HepG2 (cell line): ENCODE data around the gene CREG2. TPM values are rescaled to one million over a fixed set of nuclear protein-coding genes. Genes with fewer than 3 reads are reported as not detected.

Source experiments
- microRNA-seq: library from miRNA; unstranded; fragments of <30 nt; microRNA quantifications from one replicate; pipeline ENCODE4, GENCODE V29; 2020
- polyA plus RNA-seq, 8 experiments: library from polyadenylated mRNA; depleted of rRNA in 3 of 8; stranded (reverse) in 7 of 8; unstranded in 1 of 8; fragments of >200 nt; fragmentation: Illumina TruSeq in 4 of 8; extraction: Trizol in 4 of 8; gene quantifications; 2 replicates each; pipeline versions ENCODE4 v1.2.1 to v1.2.3, GENCODE V29; 2011 to 2016; ENCODE audit warnings: low read depth in 4 of 8, missing spikeins in 1 of 8, mixed read lengths in 1 of 8; ENCODE audit not compliant: insufficient read depth in 1 of 8
- small RNA-seq, 3 experiments: library from RNA; depleted of rRNA; stranded (forward); fragments of <200 nt; gene quantifications; one replicate each; pipeline ENCODE3, GENCODE V24; 2012; ENCODE audit warnings: low read depth in 2 of 3, low replicate concordance in 1 of 3; ENCODE audit not compliant: insufficient read length in 3 of 3, insufficient read depth in 2 of 3
- total RNA-seq, 5 experiments: library from RNA; depleted of rRNA; stranded (reverse); fragments of >200 nt; fragmentation: Illumina TruSeq; extraction: Trizol; gene quantifications; 2 replicates each; pipeline ENCODE4 v1.2.3, GENCODE V29; 2016; ENCODE audit warnings: low read depth in 1 of 5

The CREG2 gene
- total and polyA plus RNA-seq, 2 of the 13 experiments (the other 11 are each of a cell fraction or from before 2014, with no cell fraction given): 0.18 to 0.26 TPM

Small RNAs within 50 kb of the gene (microRNA-seq; reads per million reads assigned to microRNA genes)
- 2.4 reads per million, percentile 13 among the genes with 10 or more reads in this experiment for gene MIR5696

Small RNAs within 50 kb of the gene (small RNA-seq; reads per million reads assigned to genes)
- 0 to 17.4 (median 5.5) reads per million in 3 experiments for gene MIR5696

Other genes with a start within 250 kb of the CREG2 start
- 24.6 and 45.1 TPM in 2 replicates for gene TBC1D8, start 236.1 kb downstream of the CREG2 start, total RNA-seq (2016; rRNA removed; fragmentation: Illumina TruSeq; extraction: Trizol)
- 95.4 and 109 TPM in 2 replicates for gene TBC1D8, start 236.1 kb downstream of the CREG2 start, polyA plus RNA-seq (2011; rRNA removed)
- gene CNOT11, start 134.6 kb downstream of the CREG2 start, total RNA-seq (2016; rRNA removed; fragmentation: Illumina TruSeq; extraction: Trizol): 100 and 114 TPM in 2 replicates
- gene CNOT11, start 134.6 kb downstream of the CREG2 start, polyA plus RNA-seq (2011; rRNA removed): 202 and 209 TPM in 2 replicates
- gene RNF149, start 78.8 kb downstream of the CREG2 start, total RNA-seq (2016; rRNA removed; fragmentation: Illumina TruSeq; extraction: Trizol): 45.7 and 109 TPM in 2 replicates
- gene RNF149, start 78.8 kb downstream of the CREG2 start, polyA plus RNA-seq (2011; rRNA removed): 87.2 and 87.6 TPM in 2 replicates
- not detected in 2 replicates for gene RFX8, start 87.6 kb upstream of the CREG2 start, total RNA-seq (2016; rRNA removed; fragmentation: Illumina TruSeq; extraction: Trizol)
- gene RFX8, start 87.6 kb upstream of the CREG2 start, polyA plus RNA-seq (2011; rRNA removed): not detected in 2 replicates